ENCODE data around the gene ACVR1. TPM values are rescaled to one million over a fixed set of nuclear protein-coding genes. Genes with fewer than 3 reads are reported as not detected.

ACVR1 gene
- total and polyA plus RNA-seq, 9 of the 15 experiments (the other 6 are each of a cell fraction or from before 2014, with no cell fraction given), result 3.8 to 14.3 (median 6.9) TPM

GRCh38 chr2:157786663-157787363 is 89.3 kb downstream of the ACVR1 start (continued):
- TF ChIP-seq, protein P1, sequence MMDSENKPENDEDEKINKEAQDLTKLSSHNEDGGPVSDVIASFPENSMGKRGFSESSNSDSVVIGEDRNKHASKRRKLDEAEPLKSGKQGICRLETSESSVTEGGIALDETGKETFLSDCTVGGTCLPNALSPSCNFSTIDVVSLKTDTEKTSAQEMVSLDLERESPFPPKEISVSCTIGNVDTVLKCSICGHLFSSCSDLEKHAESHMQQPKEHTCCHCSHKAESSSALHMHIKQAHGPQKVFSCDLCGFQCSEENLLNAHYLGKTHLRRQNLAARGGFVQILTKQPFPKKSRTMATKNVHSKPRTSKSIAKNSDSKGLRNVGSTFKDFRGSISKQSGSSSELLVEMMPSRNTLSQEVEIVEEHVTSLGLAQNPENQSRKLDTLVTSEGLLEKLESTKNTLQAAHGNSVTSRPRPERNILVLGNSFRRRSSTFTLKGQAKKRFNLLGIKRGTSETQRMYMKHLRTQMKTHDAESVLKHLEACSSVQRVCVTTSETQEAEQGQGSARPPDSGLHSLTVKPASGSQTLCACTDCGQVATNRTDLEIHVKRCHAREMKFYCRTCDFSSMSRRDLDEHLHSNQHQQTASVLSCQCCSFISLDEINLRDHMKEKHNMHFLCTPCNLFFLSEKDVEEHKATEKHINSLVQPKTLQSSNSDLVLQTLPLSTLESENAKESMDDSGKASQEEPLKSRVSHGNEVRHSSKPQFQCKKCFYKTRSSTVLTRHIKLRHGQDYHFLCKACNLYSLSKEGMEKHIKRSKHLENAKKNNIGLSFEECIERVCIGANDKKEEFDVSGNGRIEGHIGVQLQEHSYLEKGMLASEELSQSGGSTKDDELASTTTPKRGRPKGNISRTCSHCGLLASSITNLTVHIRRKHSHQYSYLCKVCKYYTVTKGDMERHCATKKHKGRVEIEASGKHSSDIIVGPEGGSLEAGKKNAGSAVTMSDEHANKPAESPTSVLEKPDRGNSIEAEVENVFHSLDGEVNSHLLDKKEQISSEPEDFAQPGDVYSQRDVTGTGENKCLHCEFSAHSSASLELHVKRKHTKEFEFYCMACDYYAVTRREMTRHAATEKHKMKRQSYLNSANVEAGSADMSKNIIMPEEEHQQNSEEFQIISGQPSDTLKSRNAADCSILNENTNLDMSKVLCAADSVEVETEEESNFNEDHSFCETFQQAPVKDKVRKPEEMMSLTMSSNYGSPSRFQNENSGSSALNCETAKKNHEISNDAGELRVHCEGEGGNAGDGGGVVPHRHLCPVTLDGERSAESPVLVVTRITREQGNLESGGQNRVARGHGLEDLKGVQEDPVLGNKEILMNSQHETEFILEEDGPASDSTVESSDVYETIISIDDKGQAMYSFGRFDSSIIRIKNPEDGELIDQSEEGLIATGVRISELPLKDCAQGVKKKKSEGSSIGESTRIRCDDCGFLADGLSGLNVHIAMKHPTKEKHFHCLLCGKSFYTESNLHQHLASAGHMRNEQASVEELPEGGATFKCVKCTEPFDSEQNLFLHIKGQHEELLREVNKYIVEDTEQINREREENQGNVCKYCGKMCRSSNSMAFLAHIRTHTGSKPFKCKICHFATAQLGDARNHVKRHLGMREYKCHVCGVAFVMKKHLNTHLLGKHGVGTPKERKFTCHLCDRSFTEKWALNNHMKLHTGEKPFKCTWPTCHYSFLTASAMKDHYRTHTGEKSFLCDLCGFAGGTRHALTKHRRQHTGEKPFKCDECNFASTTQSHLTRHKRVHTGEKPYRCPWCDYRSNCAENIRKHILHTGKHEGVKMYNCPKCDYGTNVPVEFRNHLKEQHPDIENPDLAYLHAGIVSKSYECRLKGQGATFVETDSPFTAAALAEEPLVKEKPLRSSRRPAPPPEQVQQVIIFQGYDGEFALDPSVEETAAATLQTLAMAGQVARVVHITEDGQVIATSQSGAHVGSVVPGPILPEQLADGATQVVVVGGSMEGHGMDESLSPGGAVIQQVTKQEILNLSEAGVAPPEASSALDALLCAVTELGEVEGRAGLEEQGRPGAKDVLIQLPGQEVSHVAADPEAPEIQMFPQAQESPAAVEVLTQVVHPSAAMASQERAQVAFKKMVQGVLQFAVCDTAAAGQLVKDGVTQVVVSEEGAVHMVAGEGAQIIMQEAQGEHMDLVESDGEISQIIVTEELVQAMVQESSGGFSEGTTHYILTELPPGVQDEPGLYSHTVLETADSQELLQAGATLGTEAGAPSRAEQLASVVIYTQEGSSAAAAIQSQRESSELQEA (IDR thresholded peaks at IDR 0.05; ENCODE audit: low read depth), result no peak
- TF ChIP-seq ZNF668 (CRISPR knock-in tag; IDR thresholded peaks at IDR 0.05) (0 out of 2 replicates have a peak, but pooled peaks have one; percentile 52), ADNP (tag; IDR thresholded peaks at IDR 0.05) (peak; percentile 79), RNF2 (IDR thresholded peaks at IDR 0.05) (peak; percentile 82), HMG20B (CRISPR knock-in tag; IDR thresholded peaks at IDR 0.05) (no peak), PHB2 (IDR thresholded peaks at IDR 0.05; ENCODE audit: low read depth) (peak; percentile 65; the same call in 1 of the 2 replicates), ZBTB26 (CRISPR knock-in tag; IDR thresholded peaks at IDR 0.05) (no peak), TRIM24 (IDR thresholded peaks at IDR 0.05) (peak; percentile 96 to 97), IRF2 (CRISPR knock-in tag; IDR thresholded peaks at IDR 0.05) (no peak), EHMT2 (IDR thresholded peaks at IDR 0.05) (peak; percentile 96), MECOM (CRISPR knock-in tag; IDR thresholded peaks at IDR 0.05) (peak; percentile 83), KDM1A (IDR thresholded peaks at IDR 0.05) (peak; percentile 36 to 72; a peak in 3 of 4 replicates), SMC3 (conservative IDR thresholded peaks at IDR 0.05; ENCODE audit: insufficient read depth, low read depth, low read length) (0 out of 2 replicates have a peak, but pooled peaks have one; percentile 26), E4F1 (CRISPR knock-in tag; IDR thresholded peaks at IDR 0.05; ENCODE audit: borderline replicate concordance) (peak; percentile 60; the same call in 1 of the 2 replicates), GABPA (tag; conservative IDR thresholded peaks at IDR 0.05; ENCODE audit: low read depth) (peak; percentile 63), ESRRA (IDR thresholded peaks at IDR 0.05; ENCODE audit: borderline replicate concordance, low read depth) (peak; percentile 73)
- TF ChIP-seq, protein P2, sequence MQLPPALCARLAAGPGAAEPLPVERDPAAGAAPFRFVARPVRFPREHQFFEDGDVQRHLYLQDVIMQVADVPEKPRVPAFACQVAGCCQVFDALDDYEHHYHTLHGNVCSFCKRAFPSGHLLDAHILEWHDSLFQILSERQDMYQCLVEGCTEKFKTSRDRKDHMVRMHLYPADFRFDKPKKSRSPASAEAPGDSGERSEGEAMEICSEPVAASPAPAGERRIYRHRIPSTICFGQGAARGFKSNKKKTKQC (CRISPR knock-in tag; IDR thresholded peaks at IDR 0.05), result no peak

Data from K562 (cell line).